HuH-7 (cell line): Measurements from ENCODE around the gene EXT2.
A peak's percentile ranks its signal among the peaks of the same experiment; 100 is the strongest.

ENCODE experiments used
- DNase-seq: peaks from one replicate; pipeline ENCODE4 v3.0.0; 2011; ENCODE audit warnings: low spot score

The EXT2 gene

GRCh38 chr11:44095506-44096359, at the start of gene EXT2:
Gene EXT2 (plus strand): TSS chr11:44095678. CDS start chr11:44107713, 12,035 bp downstream.
- DNase-seq, result peak; percentile 88

GRCh38 chr11:44046182-44046581, 49.3 kb upstream of the EXT2 start:
- DNase-seq, result no peak

GRCh38 chr11:44047298-44047697, 48.2 kb upstream of the EXT2 start:
- DNase-seq, result no peak

GRCh38 chr11:44047931-44048431, 47.5 kb upstream of the EXT2 start, which contains the start of gene ACCSL:
Gene ACCSL (plus strand): TSS chr11:44047981. CDS start chr11:44048037, 56 bp downstream.
- DNase-seq, result no peak

- DNase-seq, result no peak
Measured at GRCh38 chr11:44049832-44050231, 45.6 kb upstream of the EXT2 start.

GRCh38 chr11:44051171-44051570, 44.3 kb upstream of the EXT2 start:
- DNase-seq, result no peak

GRCh38 chr11:44057340-44057739, 38.1 kb upstream of the EXT2 start:
- no peak for DNase-seq

GRCh38 chr11:44058275-44058674, 37.2 kb upstream of the EXT2 start:
- DNase-seq, result no peak

GRCh38 chr11:44065161-44065661, 30.3 kb upstream of the EXT2 start:
- no peak for DNase-seq

- DNase-seq, result peak; percentile 88
Measured at GRCh38 chr11:44065841-44066731, 29.4 kb upstream of the EXT2 start, which contains the start of gene ACCS. Gene ACCS (plus strand): TSS chr11:44066270. CDS start chr11:44067628, 1,358 bp downstream.

- DNase-seq, result no peak
Measured at GRCh38 chr11:44066732-44067141, 28.7 kb upstream of the EXT2 start.

GRCh38 chr11:44067266-44067665, 28.2 kb upstream of the EXT2 start:
- DNase-seq, result no peak

GRCh38 chr11:44068180-44068579, 27.3 kb upstream of the EXT2 start:
- DNase-seq, result no peak

GRCh38 chr11:44071157-44071556, 24.3 kb upstream of the EXT2 start:
- peak; percentile 34 for DNase-seq

- DNase-seq, result no peak
Measured at GRCh38 chr11:44072757-44073658, 22.5 kb upstream of the EXT2 start.

- DNase-seq, result no peak
Measured at GRCh38 chr11:44078794-44079193, 16.7 kb upstream of the EXT2 start.

- DNase-seq, result no peak
Measured at GRCh38 chr11:44079376-44079775, 16.1 kb upstream of the EXT2 start.

- DNase-seq, result no peak
Measured at GRCh38 chr11:44080951-44081350, 14.5 kb upstream of the EXT2 start.

GRCh38 chr11:44082645-44083044, 12.8 kb upstream of the EXT2 start:
- DNase-seq, result no peak

- no peak for DNase-seq
Measured at GRCh38 chr11:44083433-44083832, 12.0 kb upstream of the EXT2 start.

- DNase-seq, result no peak
Measured at GRCh38 chr11:44083906-44084305, 11.6 kb upstream of the EXT2 start.
